MM.1S (cell line): Measurements from ENCODE around the gene GSE1.

ENCODE experiments used
- DNase-seq: peaks from one replicate; pipeline ENCODE4 v3.0.0-alpha.2; 2015
- H2AFZ ChIP-seq: fragments of 300-600 bp; sonication (generic); 2 replicates; pipeline ENCODE4 v1.6.0; 2016; ENCODE audit warnings: antibody characterized with exemption, low read length
- H3F3A ChIP-seq: fragments of 300-600 bp; sonication (generic); 2 replicates; pipeline ENCODE4 v1.6.1; 2016; ENCODE audit warnings: mild to moderate bottlenecking, antibody characterized with exemption, low read length, moderate library complexity, mixed read lengths; ENCODE audit not compliant: insufficient read depth
- H3K27ac ChIP-seq: fragments of 300-600 bp; sonication (generic); 2 replicates; pipeline ENCODE4 v1.5.1; 2016; ENCODE audit warnings: mild to moderate bottlenecking, low read length
- H3K27me3 ChIP-seq: fragments of 300-600 bp; sonication (generic); replicated peaks from 2 replicates; pipeline ENCODE4 v1.6.0; 2016; ENCODE audit warnings: low read length; ENCODE audit not compliant: insufficient read depth
- H3K36me3 ChIP-seq: fragments of 300-600 bp; sonication (generic); replicated peaks from 2 replicates; pipeline ENCODE4 v1.6.1; 2016; ENCODE audit warnings: mild to moderate bottlenecking, low read length, mixed read lengths; ENCODE audit not compliant: insufficient read depth
- H3K4me1 ChIP-seq: fragments of 300-600 bp; sonication (generic); 2 replicates; pipeline ENCODE4 v1.6.1; 2016; ENCODE audit warnings: low read length, mixed read lengths
- H3K4me2 ChIP-seq: fragments of 300-600 bp; sonication (generic); 2 replicates; pipeline ENCODE4 v1.6.0; 2016; ENCODE audit warnings: low read depth, low read length
- H3K4me3 ChIP-seq: fragments of 300-600 bp; sonication (generic); 2 replicates; pipeline ENCODE4 v1.5.1; 2016; ENCODE audit warnings: low read length, mixed read lengths
- H3K79me2 ChIP-seq: fragments of 300-600 bp; sonication (generic); 2 replicates; pipeline ENCODE4 v1.6.1; 2016; ENCODE audit warnings: mixed run types, low read length, mixed read lengths
- H3K9ac ChIP-seq: fragments of 300-600 bp; sonication (generic); 2 replicates; pipeline ENCODE4 v1.6.1; 2016; ENCODE audit warnings: low read length, mixed read lengths
- H3K9me2 ChIP-seq: fragments of 300-600 bp; sonication (generic); replicated peaks from 2 replicates; pipeline ENCODE4 v1.6.1; 2016; ENCODE audit warnings: mild to moderate bottlenecking, low read length, mixed read lengths; ENCODE audit not compliant: insufficient read depth
- H3K9me3 ChIP-seq: fragments of 300-600 bp; sonication (generic); replicated peaks from 2 replicates; pipeline ENCODE4 v1.6.1; 2016; ENCODE audit warnings: mild to moderate bottlenecking, low read length, mixed read lengths; ENCODE audit not compliant: insufficient read depth
- H4K20me1 ChIP-seq: fragments of 300-600 bp; sonication (generic); 2 replicates; pipeline ENCODE4 v1.6.1; 2016; ENCODE audit warnings: mild to moderate bottlenecking, low read length, moderate library complexity, mixed read lengths; ENCODE audit not compliant: insufficient read depth
- CTCF ChIP-seq: fragments of 300-600 bp; sonication (generic); IDR thresholded peaks from 2 replicates; pipeline ENCODE4 v1.5.1; 2016; ENCODE audit warnings: antibody characterized with exemption, low read length, mixed read lengths
- EZH2 ChIP-seq: fragments of 300-600 bp; sonication (generic); optimal IDR thresholded peaks from 2 replicates; pipeline ENCODE3; 2017; ENCODE audit warnings: low read depth, mild to moderate bottlenecking, antibody characterized with exemption, low read length, mixed read lengths
- EZH2phosphoT487 ChIP-seq: fragments of 300-600 bp; sonication (generic); IDR thresholded peaks from 2 replicates; pipeline ENCODE4 v1.6.1; 2018; ENCODE audit warnings: antibody characterized with exemption, low read length

Gene GSE1

GRCh38 chr16:85667841-85668413 is 54.8 kb downstream of the GSE1 start:
- H3K79me2 ChIP-seq = no peaks in the 10 kb centered on the region
- H3K36me3 ChIP-seq = no peaks in the 10 kb centered on the region
- no peak for TF ChIP-seq CTCF
- no peak for TF ChIP-seq EZH2phosphoT487
- TF ChIP-seq EZH2 = no peak
- no peaks in the 10 kb centered on the region for H3K9me2 ChIP-seq
- no peak overlapping the region for H3K27ac ChIP-seq
- no peaks in the 10 kb centered on the region for H3K4me1 ChIP-seq
- H4K20me1 ChIP-seq = no peaks in the 10 kb centered on the region
- no peaks in the 10 kb centered on the region for H3K9me3 ChIP-seq
- H3K9ac ChIP-seq = no peak overlapping the region
- H3K4me2 ChIP-seq = no peak overlapping the region
- no peak overlapping the region for H3K4me3 ChIP-seq
- no peak for DNase-seq
- H2AFZ ChIP-seq = no peak overlapping the region
- H3F3A ChIP-seq = no peaks in the 10 kb centered on the region
- no peaks in the 10 kb centered on the region for H3K27me3 ChIP-seq

- no peak for DNase-seq
- Histone ChIP-seq H3K4me2 (no peak overlapping the region), H4K20me1 (no peaks in the 10 kb centered on the region), H3K79me2 (peaks cover 4% of the 10 kb centered on the region; the same call in 1 of the 2 replicates), H3K9ac (no peak overlapping the region), H3K9me3 (no peaks in the 10 kb centered on the region), H3K4me3 (no peak overlapping the region), H2AFZ (no peak overlapping the region), H3K27ac (no peak overlapping the region), H3K9me2 (no peaks in the 10 kb centered on the region), H3K27me3 (no peaks in the 10 kb centered on the region), H3F3A (no peaks in the 10 kb centered on the region; the same call in 1 of the 2 replicates), H3K36me3 (no peaks in the 10 kb centered on the region), H3K4me1 (peaks cover 1% of the 10 kb centered on the region; the same call in 1 of the 2 replicates)
- TF ChIP-seq CTCF (no peak), EZH2phosphoT487 (no peak), EZH2 (no peak)
Observed at GRCh38 chr16:85668676-85669424, 55.7 kb downstream of the GSE1 start.

GRCh38 chr16:85670840-85671239 is 57.7 kb downstream of the GSE1 start:
- no peak overlapping the region for H3K27ac ChIP-seq
- no peaks in the 10 kb centered on the region for H3K9me3 ChIP-seq
- peaks cover 9% of the 10 kb centered on the region; the same call in 1 of the 2 replicates for H3K79me2 ChIP-seq
- no peaks in the 10 kb centered on the region for H3K9me2 ChIP-seq
- H3K27me3 ChIP-seq = no peaks in the 10 kb centered on the region
- no peak overlapping the region for H3K4me3 ChIP-seq
- peaks cover 20% of the 10 kb centered on the region for H3K4me1 ChIP-seq
- H3K36me3 ChIP-seq = no peaks in the 10 kb centered on the region
- H3F3A ChIP-seq = peaks cover 16% of the 10 kb centered on the region
- DNase-seq = no peak
- no peak overlapping the region for H3K4me2 ChIP-seq
- no peak overlapping the region for H3K9ac ChIP-seq
- no peaks in the 10 kb centered on the region for H4K20me1 ChIP-seq
- H2AFZ ChIP-seq = no peak overlapping the region
- TF ChIP-seq EZH2phosphoT487 (no peak), CTCF (no peak), EZH2 (no peak)
